IMR-90 (cell line): ENCODE results near the gene LHFPL3. TPM values are rescaled to one million over a fixed set of nuclear protein-coding genes. Genes with fewer than 3 reads are reported as not detected.

ENCODE experiments used
- ATAC-seq: fragments of 200-7000 bp; cut with Tn5 transposase; 2 replicates; pipeline ENCODE4 v1.9.1; 2020; ENCODE audit warnings: low read depth, mild to moderate bottlenecking, moderate library complexity
- BruUV-seq: library from RNA; stranded (reverse); fragments of 400-500 nt; replicated peaks from 2 replicates; lab custom pipeline; 2021; lab: Mats Ljungman, UMichigan
- CTCF ChIA-PET: fragments of 300-600 bp; formaldehyde crosslinking; extraction: SDS; loops from one replicate; lab custom pipeline; 2021; ENCODE audit warnings: antibody characterized with exemption; lab: Yijun Ruan, JAX
- POLR2A ChIA-PET: fragments of 300-600 bp; sonication (Branson Sonifier 250); formaldehyde crosslinking; loops from one replicate; lab custom pipeline; 2022; ENCODE audit warnings: antibody characterized with exemption; ENCODE audit not compliant: unreplicated experiment; lab: Charles Lee
- DNase-seq: peaks from one replicate; pipeline ENCODE4 v3.0.0; 2013
- H2AFZ ChIP-seq: replicated peaks from 2 replicates; pipeline ENCODE3; 2013; ENCODE audit warnings: low read length, mild to moderate bottlenecking; ENCODE audit not compliant: poor library complexity
- H2AK5ac ChIP-seq: 2 replicates; pipeline ENCODE4 v1.6.1; 2013; ENCODE audit warnings: low read depth, low read length, inconsistent platforms
- H2AK9ac ChIP-seq: replicated peaks from 2 replicates; pipeline ENCODE3; 2013; ENCODE audit warnings: mild to moderate bottlenecking, low read depth, low read length, moderate library complexity; ENCODE audit not compliant: poor library complexity
- H2BK120ac ChIP-seq: 2 replicates; pipeline ENCODE4 v1.6.1; 2013; ENCODE audit warnings: low read depth, low read length, inconsistent platforms
- H2BK15ac ChIP-seq: 3 replicates; pipeline ENCODE4 v1.6.1; 2013; ENCODE audit warnings: low read depth, low read length, inconsistent platforms
- H2BK20ac ChIP-seq: 2 replicates; pipeline ENCODE4 v1.6.1; 2013; ENCODE audit warnings: low read depth, mild to moderate bottlenecking, inconsistent platforms, low read length, moderate library complexity
- H2BK5ac ChIP-seq: 2 replicates; pipeline ENCODE4 v1.6.1; 2013; ENCODE audit warnings: mild to moderate bottlenecking, low read depth, low read length, inconsistent platforms; ENCODE audit not compliant: poor library complexity, severe bottlenecking
- H3K14ac ChIP-seq: replicated peaks from 2 replicates; pipeline ENCODE4 v1.6.1; 2013; ENCODE audit warnings: low read depth, low read length, inconsistent platforms
- H3K18ac ChIP-seq: 2 replicates; pipeline ENCODE4 v1.6.1; 2013; ENCODE audit warnings: low read depth, low read length, control low read depth
- H3K23ac ChIP-seq: 2 replicates; pipeline ENCODE4 v1.6.1; 2013; ENCODE audit warnings: low read depth, low read length, inconsistent platforms
- H3K27ac ChIP-seq: 2 replicates; pipeline ENCODE4 v1.5.1; 2013; ENCODE audit warnings: mild to moderate bottlenecking, control low read depth, low read length; ENCODE audit not compliant: insufficient read depth
- H3K27me3 ChIP-seq: 2 replicates; pipeline ENCODE4 v1.6.1; 2013; ENCODE audit warnings: low read length; ENCODE audit not compliant: control insufficient read depth, insufficient read depth
- H3K36me3 ChIP-seq: 2 replicates; pipeline ENCODE4 v1.6.1; 2013; ENCODE audit warnings: low read length, mixed read lengths; ENCODE audit not compliant: control insufficient read depth, insufficient read depth
- H3K4ac ChIP-seq: 2 replicates; pipeline ENCODE4 v1.6.1; 2013; ENCODE audit warnings: low read depth, low read length, inconsistent platforms
- H3K4me1 ChIP-seq: 2 replicates; pipeline ENCODE4 v1.6.1; 2013; ENCODE audit warnings: low read length, mixed read lengths; ENCODE audit not compliant: control insufficient read depth, insufficient read depth
- H3K4me2 ChIP-seq: 2 replicates; pipeline ENCODE4 v1.6.1; 2013; ENCODE audit warnings: low read depth, mild to moderate bottlenecking, control low read depth, low read length, moderate library complexity
- H3K4me3 ChIP-seq: 2 replicates; pipeline ENCODE4 v1.5.1; 2013; ENCODE audit warnings: low read depth, mild to moderate bottlenecking, control low read depth, low read length, moderate library complexity; ENCODE audit not compliant: insufficient read depth
- H3K56ac ChIP-seq: 2 replicates; pipeline ENCODE4 v1.6.1; 2013; ENCODE audit warnings: low read length, inconsistent platforms; ENCODE audit not compliant: insufficient read depth; ENCODE audit errors: extremely low read depth
- H3K79me1 ChIP-seq, 2 experiments: 2 replicates each; pipeline ENCODE4 v1.6.1; 2013; ENCODE audit warnings: low read length in 2 of 2, inconsistent platforms in 1 of 2, low read depth in 1 of 2
- H3K9ac ChIP-seq: 2 replicates; pipeline ENCODE4 v1.6.1; 2013; ENCODE audit warnings: low read depth, low read length, control low read depth
- H3K9me1 ChIP-seq: 2 replicates; pipeline ENCODE4 v1.6.1; 2013; ENCODE audit warnings: low read length, inconsistent platforms; ENCODE audit not compliant: insufficient read depth
- H3K9me3 ChIP-seq: 2 replicates; pipeline ENCODE4 v1.6.1; 2013; ENCODE audit warnings: low read length; ENCODE audit not compliant: control insufficient read depth, insufficient read depth
- H4K20me1 ChIP-seq: 2 replicates; pipeline ENCODE4 v1.6.1; 2013; ENCODE audit warnings: low read length, inconsistent platforms; ENCODE audit not compliant: insufficient read depth
- H4K5ac ChIP-seq: 2 replicates; pipeline ENCODE4 v1.6.1; 2013; ENCODE audit warnings: mild to moderate bottlenecking, low read depth, low read length, control low read depth
- H4K8ac ChIP-seq, 2 experiments: 2 replicates each; pipeline ENCODE4 v1.6.1; 2013; ENCODE audit warnings: low read depth in 2 of 2, low read length in 2 of 2, control low read depth in 1 of 2, inconsistent platforms in 1 of 2
- H4K91ac ChIP-seq: 2 replicates; pipeline ENCODE4 v1.6.1; 2013; ENCODE audit warnings: low read depth, low read length, inconsistent platforms; ENCODE audit not compliant: insufficient read depth
- BHLHE40 ChIP-seq: fragments of 150-350 bp; IDR thresholded peaks from 2 replicates; pipeline ENCODE4 v1.6.1; 2016; ENCODE audit warnings: mild to moderate bottlenecking, low read depth, low read length
- CHD1 ChIP-seq: IDR thresholded peaks from 2 replicates; pipeline ENCODE4 v1.6.1; 2012; ENCODE audit warnings: low read depth, low read length, improper control_type of control experiment
- CTCF ChIP-seq: conservative IDR thresholded peaks from 2 replicates; pipeline ENCODE4 v1.5.1; 2012; ENCODE audit warnings: mild to moderate bottlenecking, low read depth, low read length, improper control_type of control experiment
- ELK1 ChIP-seq: fragments of 150-350 bp; IDR thresholded peaks from 2 replicates; pipeline ENCODE4 v1.6.1; 2016; ENCODE audit warnings: low read depth, mild to moderate bottlenecking, low read length, moderate library complexity, borderline replicate concordance
- FOS ChIP-seq: fragments of 150-350 bp; IDR thresholded peaks from 2 replicates; pipeline ENCODE4 v1.6.1; 2016; ENCODE audit warnings: low read depth, low read length
- MAFK ChIP-seq: IDR thresholded peaks from 2 replicates; pipeline ENCODE4 v1.6.1; 2012; ENCODE audit warnings: low read depth, low read length, improper control_type of control experiment
- MAZ ChIP-seq: IDR thresholded peaks from 2 replicates; pipeline ENCODE4 v1.6.1; 2012; ENCODE audit warnings: low read depth, mild to moderate bottlenecking, low read length, improper control_type of control experiment, moderate library complexity, borderline replicate concordance
- MXI1 ChIP-seq: IDR thresholded peaks from 2 replicates; pipeline ENCODE4 v1.6.1; 2012; ENCODE audit warnings: low read depth, mild to moderate bottlenecking, low read length, moderate library complexity, borderline replicate concordance
- NFE2L2 ChIP-seq: fragments of 150-350 bp; IDR thresholded peaks from 2 replicates; pipeline ENCODE4 v1.6.1; 2016; ENCODE audit warnings: low read depth, mild to moderate bottlenecking, low read length
- POLR2A ChIP-seq: IDR thresholded peaks from 2 replicates; pipeline ENCODE4 v1.6.1; 2012; ENCODE audit warnings: mild to moderate bottlenecking, low read depth, low read length
- RAD21 ChIP-seq: IDR thresholded peaks from 2 replicates; pipeline ENCODE4 v1.6.1; 2012; ENCODE audit warnings: low read length, improper control_type of control experiment
- RCOR1 ChIP-seq: IDR thresholded peaks from 2 replicates; pipeline ENCODE4 v1.6.1; 2012; ENCODE audit warnings: mild to moderate bottlenecking, low read length, improper control_type of control experiment; ENCODE audit not compliant: insufficient replicate concordance
- RFX5 ChIP-seq: IDR thresholded peaks from 2 replicates; pipeline ENCODE4 v1.8.0; 2012; ENCODE audit warnings: low read depth, mild to moderate bottlenecking, low read length, moderate library complexity
- SMC3 ChIP-seq: fragments of 150-350 bp; IDR thresholded peaks from 2 replicates; pipeline ENCODE4 v1.6.1; 2016; ENCODE audit warnings: low read depth, mild to moderate bottlenecking, antibody characterized with exemption, low read length, moderate library complexity
- USF2 ChIP-seq: fragments of 150-350 bp; IDR thresholded peaks from 2 replicates; pipeline ENCODE4 v1.6.1; 2017; ENCODE audit warnings: mild to moderate bottlenecking, antibody characterized with exemption, low read length, low read depth
- WGBS, 2 experiments: methylation state at CpG; one replicate each; pipeline versions ENCODE4 v1.1.5 to v1.1.7; 2013; ENCODE audit warnings: missing lambda C conversion rate in 2 of 2; ENCODE audit not compliant: insufficient read length in 1 of 2; ENCODE audit errors: extremely low coverage in 2 of 2; 5-methylcytosine and 5-hydroxymethylcytosine counted together
- dilution Hi-C: fragments of 300-500 bp; cut with HindIII; formaldehyde crosslinking; loops from one replicate; pipeline ENCODE4 v1.14.3; 2018; ENCODE audit warnings: low sequenced_read_pairs; ENCODE audit not compliant: unreplicated experiment
- in situ Hi-C: fragments of 300-500 bp; cut with MboI; formaldehyde crosslinking; loops from 3 replicates; pipeline ENCODE4 v1.14.3; 2019; ENCODE audit warnings: low sequenced_read_pairs, inconsistent platforms, mixed read lengths
- intact Hi-C: fragments of 100-400 bp; cut with micrococcal nuclease; formaldehyde crosslinking; loops from 2 replicates; pipeline ENCODE4 v1.10.0; 2022
- polyA plus RNA-seq, 3 experiments: library from polyadenylated mRNA; depleted of rRNA; stranded (reverse); fragments of >200 nt; gene quantifications; 2 replicates each; pipeline ENCODE4 v1.2.3, GENCODE V29; 2012; ENCODE audit warnings: low replicate concordance in 1 of 3
- total RNA-seq: library from RNA; depleted of rRNA; stranded (reverse); fragments of >200 nt; gene quantifications from 2 replicates; pipeline ENCODE4 v1.2.3, GENCODE V29; 2012

The LHFPL3 gene
- total and polyA plus RNA-seq, 2 of the 4 experiments (the other 2 are of a cell fraction), result not detected

- no peak overlapping the region for H2BK15ac ChIP-seq
- peaks cover 6% of the 10 kb centered on the region; the same call in 1 of the 2 replicates for H3K9me1 ChIP-seq
- no peak overlapping the region for H3K14ac ChIP-seq
- DNase-seq, result no peak
- dilution Hi-C loops (no loop called here), in situ Hi-C loops (no loop called here), intact Hi-C loops (no loop called here)
- H3K4ac ChIP-seq, result no peak overlapping the region
- no peaks in the 10 kb centered on the region for H3K27me3 ChIP-seq
- H2AK5ac ChIP-seq, result 0 out of 2 replicates have a peak overlapping the region, but pooled peaks have one; percentile 45
- H3K36me3 ChIP-seq, result no peaks in the 10 kb centered on the region
- H3K27ac ChIP-seq, result no peak overlapping the region
- no peaks in the 10 kb centered on the region for H3K9me3 ChIP-seq
- H3K23ac ChIP-seq, result no peak overlapping the region
- no peak overlapping the region for H2BK120ac ChIP-seq
- 100% methylated on average over 1 of the region's 5 CpGs; no CpG with 5 or more reads in 1 of the 2 experiments for WGBS, 2 experiments
- BruUV-seq, result no TSS peak
- H4K5ac ChIP-seq, result no peak overlapping the region
- no peak overlapping the region for H3K18ac ChIP-seq
- H3K4me1 ChIP-seq, result 0 out of 2 replicates have a peak, but pooled peaks cover 1% of the 10 kb centered on the region
- no peak overlapping the region for H4K91ac ChIP-seq
- H4K8ac ChIP-seq, result no peak overlapping the region
- no peak overlapping the region for H2AFZ ChIP-seq
- H2BK5ac ChIP-seq, result no peak overlapping the region
- no peaks in the 10 kb centered on the region for H3K79me1 ChIP-seq
- no peak overlapping the region for H3K4me2 ChIP-seq
- no peak overlapping the region for H2BK20ac ChIP-seq
- ChIA-PET CTCF (no interaction called here), POLR2A (no interaction called here)
- no peak overlapping the region for H2AK9ac ChIP-seq
- no peaks in the 10 kb centered on the region for H4K20me1 ChIP-seq
- no peak for ATAC-seq
- no peak overlapping the region for H3K4me3 ChIP-seq
- TF ChIP-seq MAZ (no peak), RAD21 (no peak), BHLHE40 (no peak), CHD1 (no peak), NFE2L2 (no peak), POLR2A (no peak), SMC3 (no peak), USF2 (no peak), MAFK (no peak), MXI1 (no peak), FOS (no peak), RCOR1 (no peak), ELK1 (no peak), RFX5 (no peak), CTCF (no peak)
- no peak overlapping the region for H3K56ac ChIP-seq
- H3K9ac ChIP-seq, result no peak overlapping the region
Observed at GRCh38 chr7:104931181-104931781, 602.9 kb downstream of the LHFPL3 start.
